ENCODE measurements around the gene GPR37.

The GPR37 gene

DNA sequence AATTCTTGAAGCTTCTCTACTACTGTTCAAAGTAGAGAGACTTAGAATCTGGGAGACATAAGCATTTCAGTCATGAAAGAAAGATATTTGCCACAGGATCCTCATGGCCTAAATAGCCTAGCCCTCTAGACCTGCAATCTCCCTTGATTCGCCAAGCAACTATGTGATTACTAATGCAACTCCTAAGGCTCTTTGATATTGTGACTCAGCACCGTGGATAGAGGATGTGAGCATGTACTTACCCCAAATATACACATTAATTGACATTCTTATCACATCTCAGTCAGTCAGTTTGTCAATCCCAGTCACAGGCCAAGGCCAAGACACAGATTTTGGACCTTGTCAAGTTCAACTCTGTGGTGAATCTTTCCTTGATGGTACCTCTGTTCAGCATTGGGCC lies 42.6 kb downstream of the GPR37 start:
- DNase-seq, result no peak

DNA sequence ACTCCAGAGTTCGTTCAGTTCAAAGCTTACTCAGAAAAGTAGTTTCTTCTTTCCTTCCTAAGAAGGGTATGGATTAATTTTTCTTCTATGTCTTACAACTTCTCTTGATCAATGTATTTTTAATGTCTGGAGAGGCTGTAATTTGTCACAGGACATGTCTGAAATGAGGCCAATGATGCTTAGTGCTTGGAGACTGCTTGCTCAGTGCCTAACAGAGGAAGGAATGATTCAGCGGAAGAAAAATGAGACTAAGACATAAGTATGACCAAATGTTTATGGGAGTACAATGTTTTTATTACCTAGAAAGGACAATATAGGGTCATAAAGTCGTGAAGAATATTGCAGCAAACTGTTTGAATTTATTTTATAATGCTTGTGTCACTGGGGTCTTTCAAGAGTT lies 43.3 kb downstream of the GPR37 start:
- DNase-seq, result no peak

DNA sequence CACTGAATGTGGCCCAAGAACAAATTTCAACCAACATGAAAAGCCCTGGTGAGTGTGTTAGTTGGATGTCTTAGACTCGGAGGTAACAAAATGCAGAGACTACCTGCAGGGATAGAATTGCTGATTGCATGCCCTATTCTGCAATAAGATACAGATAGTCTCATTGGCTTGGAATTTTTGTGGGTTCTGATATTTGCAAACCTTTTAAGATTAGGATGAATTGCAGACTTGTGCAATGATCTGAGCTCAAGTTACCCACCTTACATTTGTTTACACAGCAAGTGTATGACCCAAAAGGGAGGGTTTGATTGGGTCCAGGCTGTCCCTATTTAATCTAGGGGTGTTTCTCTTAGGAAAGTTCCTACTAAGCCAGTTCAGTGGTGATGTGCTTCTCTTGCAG lies 45.4 kb downstream of the GPR37 start:
- DNase-seq, result no peak

DNA sequence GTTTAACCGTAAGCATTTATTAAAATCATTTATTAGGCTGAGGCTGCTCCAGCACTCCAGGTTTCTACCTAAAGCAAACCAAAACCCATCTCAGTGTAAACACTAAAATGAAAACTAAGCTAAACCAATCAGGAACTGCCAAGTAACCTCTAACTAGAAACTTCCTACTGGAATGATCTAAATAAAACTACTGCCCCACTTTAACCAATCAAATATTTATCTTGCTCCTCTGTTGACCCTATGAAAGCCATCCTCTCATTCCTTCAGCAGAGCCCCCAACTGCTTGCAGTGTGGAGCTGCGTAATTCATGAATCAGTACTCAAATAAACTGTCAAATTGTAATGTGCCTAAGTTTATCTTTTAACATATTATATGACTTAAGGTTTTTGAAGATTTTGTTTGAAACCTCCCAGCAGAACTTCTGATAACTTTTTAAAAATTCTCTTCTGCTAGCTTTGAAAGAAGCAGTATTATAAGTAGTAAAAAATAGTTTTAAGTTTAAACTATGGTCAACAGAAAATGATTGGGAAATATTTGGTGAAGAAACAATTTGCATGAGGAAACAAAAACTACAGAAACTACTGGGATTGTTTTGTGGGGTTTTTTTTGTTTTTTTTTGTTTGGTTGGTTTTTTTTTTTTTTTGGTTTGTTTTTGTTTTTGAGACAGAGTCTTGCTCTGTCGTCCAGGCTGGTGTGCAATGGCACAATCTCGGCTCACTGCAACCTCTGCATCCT lies 47.4 kb downstream of the GPR37 start:
- DNase-seq, result no peak

DNA sequence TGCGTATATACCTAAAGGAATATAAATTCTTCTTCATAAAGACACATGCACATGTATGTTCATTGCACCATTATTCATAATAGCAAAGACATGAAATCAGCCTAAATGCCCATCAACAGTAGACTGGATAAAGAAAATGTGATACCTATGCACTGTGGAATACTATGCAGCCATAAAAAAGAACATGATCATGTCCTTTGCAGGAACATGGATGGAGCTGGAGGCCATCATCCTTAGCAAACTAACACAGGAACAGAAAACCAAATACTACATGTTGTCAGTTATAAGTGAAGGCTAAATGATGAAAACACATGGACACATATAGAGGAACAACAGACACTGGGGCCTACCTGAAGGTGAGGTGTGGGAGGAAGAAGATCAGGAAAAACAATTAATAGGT lies 48.7 kb downstream of the GPR37 start:
- DNase-seq, result no peak

DNA sequence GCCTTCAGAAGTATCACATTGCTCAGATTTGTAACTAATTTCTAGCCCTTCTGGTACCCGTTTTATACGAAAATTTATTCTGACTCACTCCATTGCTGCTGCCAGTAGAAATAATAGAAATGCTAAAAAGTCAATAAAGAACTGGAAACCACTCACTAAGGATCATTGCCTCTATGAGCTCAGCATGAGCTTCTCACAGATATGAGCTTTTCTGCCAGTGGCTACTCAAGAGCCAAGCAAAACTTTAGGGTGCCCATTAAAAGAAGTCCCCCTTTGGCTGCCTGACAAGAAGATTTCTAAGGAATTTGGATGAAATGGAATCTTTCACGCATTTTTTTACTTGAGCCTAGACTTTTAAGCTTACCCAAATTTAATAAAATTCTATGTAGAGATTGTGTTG lies 52.5 kb downstream of the GPR37 start:
- no peak for DNase-seq

DNA sequence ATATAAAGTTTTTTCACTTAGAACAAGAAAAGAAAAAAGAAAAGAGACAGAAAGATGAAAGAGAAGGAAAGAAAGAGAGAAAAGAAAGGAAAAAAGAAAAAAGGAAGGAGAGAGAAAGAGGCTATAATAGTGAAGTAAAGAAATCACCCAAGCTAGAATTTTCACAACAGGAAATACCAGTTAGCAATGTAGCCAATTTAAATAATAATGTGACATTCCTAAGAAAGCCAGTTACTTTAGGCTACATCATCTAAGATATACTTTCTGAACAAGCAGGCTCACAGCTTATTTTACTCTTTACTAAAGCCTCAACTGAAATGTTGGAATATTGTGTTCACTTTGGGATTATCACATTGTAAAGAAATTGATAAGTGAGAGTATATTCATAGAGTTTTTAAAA lies 53.6 kb downstream of the GPR37 start:
- DNase-seq, result no peak

DNA sequence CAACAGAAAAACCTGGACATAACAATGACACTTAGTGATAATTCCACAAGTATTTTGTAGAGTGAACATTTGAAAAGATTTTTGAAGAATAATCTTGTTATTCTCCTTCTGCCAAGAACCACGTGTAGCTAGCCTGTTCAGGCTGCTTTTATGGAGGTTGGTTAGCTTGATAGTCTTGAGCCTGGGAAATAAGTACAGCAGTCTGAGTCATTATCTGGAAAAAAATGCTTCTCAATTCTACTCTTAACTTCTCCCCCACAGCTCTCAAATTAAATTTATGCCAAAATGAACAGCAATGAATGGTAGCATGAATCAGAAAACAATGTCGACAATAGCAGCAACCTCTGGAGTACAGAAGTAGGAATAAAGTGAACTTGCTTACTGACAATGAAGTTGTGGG lies 63.2 kb downstream of the GPR37 start:
- no peak for DNase-seq

DNA sequence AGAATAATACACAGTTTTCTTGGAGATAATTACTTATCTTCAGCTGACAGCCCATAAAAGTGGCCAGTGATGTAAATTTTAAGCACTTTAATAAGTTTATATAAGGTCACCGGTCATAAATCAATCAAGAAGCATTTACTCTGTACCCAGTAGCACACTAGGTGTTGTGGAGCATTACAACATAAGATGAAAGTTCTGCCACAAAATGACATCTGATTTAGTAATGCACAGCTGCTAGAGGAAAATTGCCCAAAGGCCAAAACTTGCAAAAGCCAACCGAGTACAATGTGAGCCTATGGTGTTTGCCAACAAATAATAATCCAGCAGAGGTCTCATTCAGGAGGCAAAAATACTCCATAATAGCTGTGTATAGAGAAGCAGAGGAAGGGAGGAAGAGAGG lies 63.6 kb downstream of the GPR37 start:
- DNase-seq, result no peak

DNA sequence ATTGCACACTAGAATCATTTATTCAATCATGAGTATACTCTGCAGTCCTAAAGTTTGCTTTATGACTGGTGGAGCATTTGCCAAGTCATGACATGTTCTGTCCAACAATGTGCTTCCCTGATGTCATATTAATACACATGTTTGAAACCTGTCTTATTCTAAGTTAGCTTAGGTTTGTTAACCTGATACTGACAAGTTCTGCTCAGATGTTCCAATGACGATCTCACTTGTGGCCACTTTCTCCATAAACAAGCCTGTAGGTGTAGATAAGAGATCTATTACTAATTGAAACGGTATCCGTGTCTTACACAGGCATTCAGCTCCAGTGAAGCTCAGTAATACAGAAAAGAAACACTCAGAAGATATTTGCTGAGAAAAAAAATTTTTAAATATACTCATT lies 64.9 kb downstream of the GPR37 start:
- DNase-seq, result no peak

DNA sequence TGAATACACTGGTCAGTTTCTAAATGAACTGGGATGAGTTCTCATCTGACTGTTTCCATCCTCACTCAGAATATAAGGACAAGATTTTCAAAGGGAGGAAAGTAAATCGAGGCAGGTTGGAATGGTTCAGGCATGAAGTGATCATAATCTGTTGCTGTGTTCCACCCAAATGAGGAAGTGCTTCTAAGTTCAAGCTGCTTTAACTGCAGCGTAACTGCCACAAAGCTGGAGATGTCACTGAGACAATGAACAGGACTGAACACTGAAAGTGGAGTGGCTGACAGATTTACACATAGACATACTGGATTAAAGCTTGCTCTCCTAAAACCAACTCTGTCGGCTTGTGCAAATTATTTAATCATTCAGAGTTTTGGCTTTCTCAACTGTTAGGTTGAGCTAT lies 66.6 kb downstream of the GPR37 start:
- no peak for DNase-seq

DNA sequence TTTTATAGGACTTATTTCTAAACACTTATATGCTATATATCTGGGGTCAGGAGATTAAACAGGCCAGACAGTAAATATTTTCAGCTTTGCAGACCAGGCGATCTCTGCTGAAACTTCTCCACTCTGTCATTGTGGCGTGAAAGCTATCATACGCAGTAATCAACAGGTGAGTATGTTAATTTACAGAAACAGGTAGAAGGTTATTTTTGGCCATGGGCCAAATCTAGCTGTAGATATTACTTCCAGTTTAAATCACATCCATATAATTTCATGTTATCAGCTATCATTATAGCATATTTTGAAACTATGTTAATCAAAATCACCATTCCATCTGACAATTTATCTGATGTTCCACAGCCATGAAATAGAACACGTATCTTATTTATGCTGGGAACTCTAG lies 67.8 kb downstream of the GPR37 start:
- no peak for DNase-seq

Measured in activated CD4-positive, CD25-positive, alpha-beta regulatory T cell (primary cell).